ENCODE measurements around the gene BLOC1S5.

GRCh38 chr6:8029243-8029870, 34.8 kb downstream of the BLOC1S5 start:
- no peak for TF ChIP-seq CTCF (IDR thresholded peaks at IDR 0.05)
- TF ChIP-seq POLR2AphosphoS5 (IDR thresholded peaks at IDR 0.05; ENCODE audit: low read depth, low read length), result no peak
